Measurements from ENCODE around the gene SEPTIN12.

- TF ChIP-seq CTCF (conservative IDR thresholded peaks at IDR 0.05) (no peak), EZH2 (IDR thresholded peaks at IDR 0.05; ENCODE audit: low read depth) (no peak)
Measured at GRCh38 chr16:4783951-4784336, 4.2 kb downstream of the SEPTIN12 start.

Measured in PC-9 (cell line).